ENCODE results near the gene PPP1CB. TPM values are rescaled to one million over a fixed set of nuclear protein-coding genes. Genes with fewer than 3 reads are reported as not detected.
A peak's percentile ranks its signal among the peaks of the same experiment; 100 is the strongest.

The PPP1CB gene
- total RNA-seq, 6 donors from 2014 or later, result 83.0 to 255 (median 222) TPM

GRCh38 chr2:28726177-28726576, 25.5 kb upstream of the PPP1CB start:
- Histone ChIP-seq H3K4me3 (no peak overlapping the region), H3K27me3 (no peaks in the 10 kb centered on the region), H3K36me3 (no peaks in the 10 kb centered on the region), H3K27ac (no peak overlapping the region), H3K9me3 (no peaks in the 10 kb centered on the region), H3K4me1 (no peaks in the 10 kb centered on the region)
- DNase-seq (no peak), ATAC-seq (ENCODE audit: low FRiP score in 2 of 2) (no peak)
- TF ChIP-seq CTCF (IDR thresholded peaks at IDR 0.05) (no peak), EP300 (IDR thresholded peaks at IDR 0.05) (no peak), POLR2AphosphoS5 (IDR thresholded peaks at IDR 0.05) (no peak), POLR2A (IDR thresholded peaks at IDR 0.05) (no peak)
- 85 to 86% methylated on average over 4 of the region's 4 CpGs for WGBS, 2 donors

- no peaks in the 10 kb centered on the region for H3K36me3 ChIP-seq
- ATAC-seq (ENCODE audit: low FRiP score in 2 of 2) (peak in 1 of 2 donors; percentile 56), DNase-seq (no peak)
- H3K27ac ChIP-seq, result no peak overlapping the region
- no peaks in the 10 kb centered on the region for H3K4me1 ChIP-seq
- no peak overlapping the region for H3K4me3 ChIP-seq
- no peak for TF ChIP-seq EP300 (IDR thresholded peaks at IDR 0.05)
- H3K9me3 ChIP-seq, result no peaks in the 10 kb centered on the region
- no peaks in the 10 kb centered on the region for H3K27me3 ChIP-seq
Observed at GRCh38 chr2:28729698-28730097, 21.9 kb upstream of the PPP1CB start.

- H3K27ac ChIP-seq, result no peak overlapping the region
- H3K36me3 ChIP-seq, result no peaks in the 10 kb centered on the region
- TF ChIP-seq POLR2A (IDR thresholded peaks at IDR 0.05), result no peak
- TF ChIP-seq EP300 (IDR thresholded peaks at IDR 0.05), result no peak
- TF ChIP-seq CTCF (IDR thresholded peaks at IDR 0.05), result no peak
- TF ChIP-seq POLR2AphosphoS5 (IDR thresholded peaks at IDR 0.05), result no peak
- no peaks in the 10 kb centered on the region for H3K27me3 ChIP-seq
- no peak overlapping the region for H3K4me3 ChIP-seq
- 86 to 89% methylated on average over 5 of the region's 5 CpGs for WGBS, 2 donors
- DNase-seq, result no peak
- H3K9me3 ChIP-seq, result no peaks in the 10 kb centered on the region
- no peak for ATAC-seq (ENCODE audit: low FRiP score in 2 of 2)
- peaks cover 0 to 2% (median under 1%) of the 10 kb centered on the region in 4 donors for H3K4me1 ChIP-seq
Observed at GRCh38 chr2:28730641-28731146, 20.9 kb upstream of the PPP1CB start.

GRCh38 chr2:28735511-28735910, 16.1 kb upstream of the PPP1CB start:
- H3K36me3 ChIP-seq, result no peaks in the 10 kb centered on the region
- H3K9me3 ChIP-seq, result peaks cover 0 to 8% (median 0%) of the 10 kb centered on the region in 4 donors
- H3K27ac ChIP-seq, result peak overlapping the region in 3 of 4 donors; percentile 57 to 64 (median 57)
- TF ChIP-seq EP300 (IDR thresholded peaks at IDR 0.05) (no peak), CTCF (IDR thresholded peaks at IDR 0.05) (no peak), POLR2AphosphoS5 (IDR thresholded peaks at IDR 0.05) (no peak), POLR2A (IDR thresholded peaks at IDR 0.05) (no peak)
- DNase-seq (no peak), ATAC-seq (ENCODE audit: low FRiP score in 2 of 2) (no peak)
- 90 to 96% methylated on average over 6 of the region's 6 CpGs for WGBS, 2 donors
- H3K27me3 ChIP-seq, result no peaks in the 10 kb centered on the region
- peaks cover 7 to 12% (median 10%) of the 10 kb centered on the region in 4 donors for H3K4me1 ChIP-seq
- no peak overlapping the region for H3K4me3 ChIP-seq

GRCh38 chr2:28736034-28736433, 15.6 kb upstream of the PPP1CB start:
- Histone ChIP-seq H3K4me1 (peaks cover 7 to 12% (median 10%) of the 10 kb centered on the region in 4 donors), H3K27me3 (no peaks in the 10 kb centered on the region), H3K36me3 (no peaks in the 10 kb centered on the region), H3K27ac (peak overlapping the region in 3 of 4 donors; percentile 57 to 64 (median 57)), H3K9me3 (peaks cover 0 to 8% (median 0%) of the 10 kb centered on the region in 4 donors), H3K4me3 (no peak overlapping the region)
- DNase-seq (peak in 1 of 2 donors; percentile 86), ATAC-seq (ENCODE audit: low FRiP score in 2 of 2) (peak; percentile 52 to 79)
- TF ChIP-seq CTCF (IDR thresholded peaks at IDR 0.05) (no peak), POLR2A (IDR thresholded peaks at IDR 0.05) (no peak), POLR2AphosphoS5 (IDR thresholded peaks at IDR 0.05) (no peak), EP300 (IDR thresholded peaks at IDR 0.05) (no peak)
- WGBS, 2 donors, result 37 to 48% methylated on average over 3 of the region's 3 CpGs
